Testis (tissue), 2 donors: ENCODE measurements around the gene PSMC6.

ENCODE experiments used
- POLR2A ChIP-seq: fragments of 450-650 bp; IDR thresholded peaks from one replicate; pipeline ENCODE4 v1.6.1; 2017; ENCODE audit warnings: antibody characterized with exemption, mild to moderate bottlenecking, moderate library complexity
- TF ChIP-seq, protein P1 (sequence below), 3 experiments: fragments of 450-650 bp in 2 of 3; fragments of 200-600 bp in 1 of 3; sonication (generic) in 1 of 3; IDR thresholded peaks; one replicate each; pipeline ENCODE4 v1.5.1; 2016 to 2019; ENCODE audit warnings: antibody characterized with exemption in 3 of 3, mild to moderate bottlenecking in 2 of 3, moderate library complexity in 1 of 3

DNA sequence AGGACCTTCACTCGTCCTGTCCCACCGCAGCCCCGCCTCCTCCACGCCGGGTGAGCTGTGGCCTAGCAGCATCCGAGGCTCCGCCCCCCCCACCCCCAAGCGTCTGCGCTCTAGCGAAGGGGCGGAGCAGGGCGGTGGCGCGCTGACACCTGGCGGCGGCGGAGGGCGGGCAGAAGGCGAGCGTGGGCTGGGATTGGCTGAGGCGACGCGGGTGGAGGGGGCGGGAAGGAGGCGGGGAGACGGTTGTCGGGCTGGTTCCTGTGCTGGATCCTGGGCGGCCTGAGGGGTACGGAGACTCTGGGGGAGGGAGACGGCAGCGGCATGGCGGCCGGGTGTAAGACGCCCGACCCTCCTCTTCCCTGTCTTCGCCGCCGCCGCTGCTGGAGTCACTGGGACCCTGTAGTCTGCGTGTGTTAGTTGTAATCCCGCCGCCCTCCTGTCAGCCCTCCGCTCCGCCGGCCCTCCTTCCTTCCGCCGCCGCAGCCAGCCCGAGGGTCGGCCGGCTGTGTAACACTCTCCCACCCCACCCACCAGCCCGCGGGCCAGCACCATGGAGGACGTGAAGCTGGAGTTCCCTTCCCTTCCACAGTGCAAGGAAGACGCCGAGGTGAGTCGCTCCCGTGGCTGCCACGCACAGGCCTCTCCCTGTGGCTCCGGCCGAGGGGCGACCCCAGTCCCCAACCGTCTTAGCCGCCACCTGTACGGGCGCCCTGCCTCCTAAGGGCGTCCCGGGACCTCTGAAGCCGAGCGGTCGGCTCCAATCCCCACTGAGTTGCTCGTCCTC lies 23.1 kb downstream of the PSMC6 start, which contains the start of gene STYX:
- TF ChIP-seq POLR2A, result peak; percentile 61
- TF ChIP-seq, protein P1, sequence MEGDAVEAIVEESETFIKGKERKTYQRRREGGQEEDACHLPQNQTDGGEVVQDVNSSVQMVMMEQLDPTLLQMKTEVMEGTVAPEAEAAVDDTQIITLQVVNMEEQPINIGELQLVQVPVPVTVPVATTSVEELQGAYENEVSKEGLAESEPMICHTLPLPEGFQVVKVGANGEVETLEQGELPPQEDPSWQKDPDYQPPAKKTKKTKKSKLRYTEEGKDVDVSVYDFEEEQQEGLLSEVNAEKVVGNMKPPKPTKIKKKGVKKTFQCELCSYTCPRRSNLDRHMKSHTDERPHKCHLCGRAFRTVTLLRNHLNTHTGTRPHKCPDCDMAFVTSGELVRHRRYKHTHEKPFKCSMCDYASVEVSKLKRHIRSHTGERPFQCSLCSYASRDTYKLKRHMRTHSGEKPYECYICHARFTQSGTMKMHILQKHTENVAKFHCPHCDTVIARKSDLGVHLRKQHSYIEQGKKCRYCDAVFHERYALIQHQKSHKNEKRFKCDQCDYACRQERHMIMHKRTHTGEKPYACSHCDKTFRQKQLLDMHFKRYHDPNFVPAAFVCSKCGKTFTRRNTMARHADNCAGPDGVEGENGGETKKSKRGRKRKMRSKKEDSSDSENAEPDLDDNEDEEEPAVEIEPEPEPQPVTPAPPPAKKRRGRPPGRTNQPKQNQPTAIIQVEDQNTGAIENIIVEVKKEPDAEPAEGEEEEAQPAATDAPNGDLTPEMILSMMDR (IDR thresholded peaks at IDR 0.05), result peak in 1 of 3 experiments; percentile 34
